Brain microvascular endothelial cell (primary cell): Measurements from ENCODE around the gene ADARB2.

ENCODE experiments used
- DNase-seq: peaks from one replicate; pipeline ENCODE4 v3.0.0-alpha.2; 2020
- H3K27ac ChIP-seq: fragments of 250-450 bp; sonication (Bioruptor Pico); 2 replicates; pipeline ENCODE4 v1.5.1; 2020; ENCODE audit warnings: mild to moderate bottlenecking, moderate library complexity
- H3K27me3 ChIP-seq: fragments of 250-450 bp; sonication (Bioruptor Pico); replicated peaks from 2 replicates; pipeline ENCODE4 v1.5.1; 2020; ENCODE audit warnings: mild to moderate bottlenecking
- H3K36me3 ChIP-seq: fragments of 250-450 bp; sonication (Bioruptor Pico); replicated peaks from 2 replicates; pipeline ENCODE4 v1.5.1; 2020; ENCODE audit warnings: mild to moderate bottlenecking
- H3K4me3 ChIP-seq: 2 replicates; pipeline ENCODE4 v1.5.1; 2011; ENCODE audit warnings: low read depth, mild to moderate bottlenecking, control low read depth, low read length, moderate library complexity
- in situ Hi-C: cut with HindIII; loops from 2 replicates; pipeline ENCODE4 v1.10.0; 2017; ENCODE audit warnings: low sequenced_read_pairs, low pct_ligation_motif_present
- TF ChIP-seq, protein P1 (sequence below): IDR thresholded peaks from 2 replicates; pipeline ENCODE4 v1.5.1; 2011; ENCODE audit warnings: low read depth, mild to moderate bottlenecking, moderate library complexity, low read length, control low read depth, inconsistent platforms; ENCODE audit errors: missing control alignments

Gene ADARB2

DNA sequence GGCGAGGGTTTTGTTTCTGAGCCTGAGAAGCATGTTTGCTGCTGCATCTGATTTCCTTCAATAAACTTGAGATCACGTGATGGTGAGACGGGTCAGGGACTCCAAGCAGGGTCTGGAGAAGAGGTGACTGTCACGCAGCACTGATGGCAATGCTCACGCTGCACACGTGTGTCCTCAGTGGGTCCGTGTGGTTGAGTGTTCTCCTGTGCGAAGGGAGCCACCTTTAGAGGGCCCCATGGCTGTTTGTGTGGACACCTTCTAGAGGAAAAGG lies 580.8 kb downstream of the ADARB2 start:
- in situ Hi-C loops: no loop called here
- Histone ChIP-seq H3K4me3 (no peak overlapping the region), H3K36me3 (no peaks in the 10 kb centered on the region), H3K27me3 (no peaks in the 10 kb centered on the region), H3K27ac (no peak overlapping the region)
- TF ChIP-seq, protein P1, sequence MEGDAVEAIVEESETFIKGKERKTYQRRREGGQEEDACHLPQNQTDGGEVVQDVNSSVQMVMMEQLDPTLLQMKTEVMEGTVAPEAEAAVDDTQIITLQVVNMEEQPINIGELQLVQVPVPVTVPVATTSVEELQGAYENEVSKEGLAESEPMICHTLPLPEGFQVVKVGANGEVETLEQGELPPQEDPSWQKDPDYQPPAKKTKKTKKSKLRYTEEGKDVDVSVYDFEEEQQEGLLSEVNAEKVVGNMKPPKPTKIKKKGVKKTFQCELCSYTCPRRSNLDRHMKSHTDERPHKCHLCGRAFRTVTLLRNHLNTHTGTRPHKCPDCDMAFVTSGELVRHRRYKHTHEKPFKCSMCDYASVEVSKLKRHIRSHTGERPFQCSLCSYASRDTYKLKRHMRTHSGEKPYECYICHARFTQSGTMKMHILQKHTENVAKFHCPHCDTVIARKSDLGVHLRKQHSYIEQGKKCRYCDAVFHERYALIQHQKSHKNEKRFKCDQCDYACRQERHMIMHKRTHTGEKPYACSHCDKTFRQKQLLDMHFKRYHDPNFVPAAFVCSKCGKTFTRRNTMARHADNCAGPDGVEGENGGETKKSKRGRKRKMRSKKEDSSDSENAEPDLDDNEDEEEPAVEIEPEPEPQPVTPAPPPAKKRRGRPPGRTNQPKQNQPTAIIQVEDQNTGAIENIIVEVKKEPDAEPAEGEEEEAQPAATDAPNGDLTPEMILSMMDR: no peak
- no peak for DNase-seq

DNA sequence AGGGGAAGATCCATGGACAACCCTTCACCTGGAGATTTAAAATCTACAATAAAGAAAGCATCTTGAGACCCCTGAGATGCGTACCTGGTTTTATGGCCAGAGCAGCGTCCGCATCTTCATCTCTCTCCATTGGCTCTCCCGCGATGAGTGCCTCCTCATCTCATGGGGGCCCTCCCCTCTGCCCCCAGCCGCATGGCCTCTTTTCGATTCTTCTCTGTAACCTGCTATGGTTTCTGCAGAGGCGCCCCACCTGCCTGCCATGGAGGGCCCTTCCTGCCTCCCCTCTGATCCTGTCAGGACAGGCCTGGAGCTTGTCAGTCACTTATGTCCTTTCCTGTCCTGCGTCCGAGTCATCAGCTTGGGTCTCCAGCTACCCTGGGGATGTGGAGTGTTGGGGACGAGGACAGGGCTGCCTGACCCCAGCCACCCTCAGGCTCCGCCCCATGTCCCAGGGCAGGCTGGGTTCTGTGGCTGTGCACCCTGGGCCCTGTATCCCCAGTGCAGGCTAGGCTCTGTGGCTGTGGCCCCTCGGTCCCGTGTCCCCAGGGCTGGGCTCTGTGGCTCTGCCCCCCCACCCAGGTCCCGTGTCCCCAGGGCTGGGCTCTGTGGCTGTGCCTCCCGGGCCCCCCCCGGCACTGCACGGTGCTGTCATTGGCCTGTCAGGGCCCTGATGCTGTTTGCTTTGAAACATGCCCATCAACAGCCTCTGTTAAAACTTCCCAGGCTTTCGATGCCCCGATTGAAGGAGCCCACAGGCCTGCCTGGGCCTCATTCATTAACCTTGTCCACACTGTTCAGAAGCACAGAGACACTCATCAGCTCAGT lies 581.3 kb downstream of the ADARB2 start:
- Histone ChIP-seq H3K27ac (no peak overlapping the region), H3K4me3 (no peak overlapping the region), H3K36me3 (no peaks in the 10 kb centered on the region), H3K27me3 (no peaks in the 10 kb centered on the region)
- in situ Hi-C loops: no loop called here
- TF ChIP-seq, protein P1: no peak
- DNase-seq: no peak

DNA sequence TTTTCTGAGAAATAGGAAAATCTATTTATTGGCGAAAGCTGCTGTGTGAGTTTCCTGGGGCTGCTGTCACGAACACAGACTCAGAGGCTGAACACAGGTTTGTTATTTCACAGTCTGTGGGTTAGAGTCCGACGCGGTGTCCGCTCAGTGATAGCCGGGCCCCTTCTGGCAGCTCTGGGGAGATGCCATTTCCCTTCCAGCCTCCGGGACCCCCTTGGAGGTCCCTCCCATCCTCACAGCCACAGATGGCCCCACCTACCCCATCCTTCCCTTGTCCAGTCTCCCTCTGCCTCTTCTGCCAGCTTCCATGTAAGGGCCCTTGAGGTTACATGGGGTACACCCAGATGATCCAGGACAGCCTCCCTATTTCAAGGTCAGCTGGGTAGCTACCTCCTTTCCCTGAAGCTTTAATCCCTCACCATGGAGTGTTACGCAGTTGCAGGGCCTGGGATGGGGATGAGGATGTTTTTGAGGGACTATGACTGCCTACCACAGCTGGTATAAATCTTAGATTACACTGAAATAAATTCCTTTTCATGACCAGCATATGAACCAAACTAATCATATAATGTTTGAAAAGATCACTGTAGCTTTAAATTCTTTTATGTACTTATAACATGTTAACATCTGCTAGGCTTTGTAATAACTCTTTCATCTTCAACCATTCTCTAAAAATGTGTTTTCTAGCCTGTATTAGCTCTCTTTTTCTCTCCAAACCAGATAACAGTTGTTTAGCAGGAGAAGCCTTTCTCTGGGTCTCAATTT lies 582.6 kb downstream of the ADARB2 start:
- TF ChIP-seq, protein P1: no peak
- Histone ChIP-seq H3K27me3 (no peaks in the 10 kb centered on the region), H3K4me3 (no peak overlapping the region), H3K27ac (no peak overlapping the region), H3K36me3 (no peaks in the 10 kb centered on the region)
- DNase-seq: no peak
- in situ Hi-C loops: no loop called here

DNA sequence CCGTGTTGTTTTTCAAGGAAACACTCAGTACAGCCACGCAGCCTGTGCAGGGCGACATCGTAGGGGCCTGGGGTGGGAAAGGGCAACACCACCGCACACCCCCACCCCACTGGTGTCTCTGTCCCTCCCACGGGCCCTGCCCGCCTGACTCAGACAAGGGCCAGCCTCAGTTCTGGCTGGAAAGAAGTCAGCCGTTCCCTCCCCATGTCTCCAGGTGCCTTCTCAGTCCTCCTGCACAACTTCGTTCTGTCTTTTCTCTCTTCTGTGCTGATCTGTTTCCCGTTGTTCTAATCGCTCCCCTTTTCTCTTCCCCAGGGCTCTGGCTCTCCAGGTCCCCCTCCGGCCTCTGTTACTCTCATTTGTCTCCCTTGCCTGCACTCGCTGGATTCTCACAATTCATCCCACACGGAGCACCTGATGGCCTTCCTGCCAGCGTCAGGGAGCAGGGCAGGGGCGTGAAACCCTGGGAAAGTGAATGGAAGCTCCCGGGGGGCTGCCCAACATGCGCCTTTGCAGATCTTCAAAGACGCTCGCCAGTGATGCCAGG lies 583.4 kb downstream of the ADARB2 start:
- Histone ChIP-seq H3K27ac (no peak overlapping the region), H3K36me3 (no peaks in the 10 kb centered on the region), H3K4me3 (no peak overlapping the region), H3K27me3 (no peaks in the 10 kb centered on the region)
- DNase-seq: no peak
- TF ChIP-seq, protein P1: no peak
- in situ Hi-C loops: no loop called here

DNA sequence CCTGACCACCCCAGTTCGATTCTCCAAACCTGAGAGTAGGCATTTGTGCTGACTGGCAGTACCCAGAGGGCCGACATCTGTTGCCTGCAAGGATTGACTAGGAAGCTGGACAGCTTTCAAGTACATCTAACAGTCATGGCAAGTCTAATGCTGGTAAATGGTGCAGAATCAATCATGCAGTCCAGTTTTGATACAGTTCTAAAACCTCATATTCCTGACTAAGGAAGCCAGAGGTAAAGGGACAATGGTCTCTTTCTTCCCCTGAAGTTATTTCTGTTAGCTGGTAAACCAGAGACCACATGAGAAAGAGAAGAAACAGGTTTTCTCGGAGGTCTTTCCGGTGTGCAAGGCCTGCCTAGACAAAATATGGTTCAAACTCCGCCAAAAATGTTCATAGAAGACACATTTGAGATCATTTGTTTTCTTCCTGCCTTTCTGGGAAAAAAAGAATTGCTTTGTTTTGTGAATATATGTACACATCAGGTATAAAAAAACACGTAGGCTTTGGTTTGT lies 584.0 kb downstream of the ADARB2 start:
- no peaks in the 10 kb centered on the region for H3K27me3 ChIP-seq
- TF ChIP-seq, protein P1: no peak
- H3K27ac ChIP-seq: no peak overlapping the region
- in situ Hi-C loops: no loop called here
- no peak for DNase-seq
- H3K36me3 ChIP-seq: no peaks in the 10 kb centered on the region
- H3K4me3 ChIP-seq: no peak overlapping the region
